ENCODE measurements around the gene VWA8.

VWA8 gene

DNA sequence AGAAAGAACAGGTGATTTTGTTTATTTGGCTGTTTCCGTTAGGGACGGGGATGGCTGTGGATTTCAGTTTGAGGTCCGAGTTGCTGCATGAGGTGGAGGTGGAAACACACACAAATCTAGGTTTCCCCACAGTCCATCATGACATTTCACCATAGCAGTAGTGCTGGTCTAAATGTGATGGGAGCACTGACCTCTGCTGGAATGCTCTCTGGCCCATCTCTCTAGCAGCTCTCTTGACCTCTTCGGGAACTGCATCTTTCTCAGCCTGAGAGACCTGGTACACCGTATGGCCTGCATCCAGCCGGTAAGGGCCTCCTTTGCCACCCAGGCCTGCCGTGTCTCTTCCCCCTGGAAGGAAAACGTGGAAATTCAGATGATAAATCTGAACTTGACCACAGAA, 349.5 kb downstream of the VWA8 start:
- DNase-seq (ENCODE audit: low read depth in 2 of 2), result no peak
- no peak for TF ChIP-seq CTCF (IDR thresholded peaks at IDR 0.05; ENCODE audit: low read depth, low read length)
- no peak overlapping the region for H3K4me3 ChIP-seq (replicated peaks in 1 of 2; ENCODE audit: low read depth in 2 of 2, low read length in 2 of 2)

DNA sequence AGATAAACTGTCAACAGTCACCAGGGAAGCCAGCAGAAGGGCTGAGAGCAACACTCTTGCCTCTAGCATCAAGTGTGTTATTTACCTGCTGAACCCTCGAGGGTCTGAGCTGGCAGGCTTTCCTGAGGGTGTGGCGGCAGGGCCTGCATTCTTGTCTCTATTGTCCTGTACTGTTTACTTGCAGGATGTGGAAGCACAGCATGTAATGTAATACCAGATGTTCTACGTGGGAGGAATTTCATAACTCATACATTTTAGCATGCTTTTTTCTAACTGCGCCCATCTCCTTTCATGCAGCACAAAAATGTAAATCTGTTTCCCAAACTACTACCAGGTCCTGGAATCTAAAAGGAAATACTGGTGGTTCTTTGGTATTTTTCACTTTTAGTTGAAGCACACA, 350.5 kb downstream of the VWA8 start:
- peak; percentile 93 to 99 for DNase-seq (ENCODE audit: low read depth in 2 of 2)
- no peak overlapping the region for H3K4me3 ChIP-seq (replicated peaks in 1 of 2; ENCODE audit: low read depth in 2 of 2, low read length in 2 of 2)
- no peak for TF ChIP-seq CTCF (IDR thresholded peaks at IDR 0.05; ENCODE audit: low read depth, low read length)

- no peak for DNase-seq (ENCODE audit: low read depth in 2 of 2)
- TF ChIP-seq CTCF (IDR thresholded peaks at IDR 0.05; ENCODE audit: low read depth, low read length), result no peak
- H3K4me3 ChIP-seq (replicated peaks in 1 of 2; ENCODE audit: low read depth in 2 of 2, low read length in 2 of 2), result no peak overlapping the region
These were observed 351.1 kb downstream of the VWA8 start for GRCh38 chr13:41609828-41610227.

DNA sequence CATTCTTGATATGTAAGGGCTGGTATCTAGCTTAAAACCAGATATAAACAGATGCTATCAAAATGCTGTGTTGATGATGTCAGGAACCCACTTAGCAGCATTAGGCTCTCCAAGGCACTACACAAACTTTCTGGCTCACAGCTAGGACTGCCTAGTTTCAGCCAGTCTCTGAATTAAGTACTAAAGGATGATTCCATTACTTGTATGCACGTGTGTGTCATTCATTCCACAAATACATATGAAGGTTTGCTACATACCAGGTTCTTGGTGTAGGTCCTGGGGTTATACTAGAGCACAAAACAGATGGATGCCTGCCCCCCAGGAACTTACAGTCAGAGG, 352.1 kb downstream of the VWA8 start:
- no peak overlapping the region for H3K4me3 ChIP-seq (replicated peaks in 1 of 2; ENCODE audit: low read depth in 2 of 2, low read length in 2 of 2)
- TF ChIP-seq CTCF (IDR thresholded peaks at IDR 0.05; ENCODE audit: low read depth, low read length), result no peak
- no peak for DNase-seq (ENCODE audit: low read depth in 2 of 2)

DNA sequence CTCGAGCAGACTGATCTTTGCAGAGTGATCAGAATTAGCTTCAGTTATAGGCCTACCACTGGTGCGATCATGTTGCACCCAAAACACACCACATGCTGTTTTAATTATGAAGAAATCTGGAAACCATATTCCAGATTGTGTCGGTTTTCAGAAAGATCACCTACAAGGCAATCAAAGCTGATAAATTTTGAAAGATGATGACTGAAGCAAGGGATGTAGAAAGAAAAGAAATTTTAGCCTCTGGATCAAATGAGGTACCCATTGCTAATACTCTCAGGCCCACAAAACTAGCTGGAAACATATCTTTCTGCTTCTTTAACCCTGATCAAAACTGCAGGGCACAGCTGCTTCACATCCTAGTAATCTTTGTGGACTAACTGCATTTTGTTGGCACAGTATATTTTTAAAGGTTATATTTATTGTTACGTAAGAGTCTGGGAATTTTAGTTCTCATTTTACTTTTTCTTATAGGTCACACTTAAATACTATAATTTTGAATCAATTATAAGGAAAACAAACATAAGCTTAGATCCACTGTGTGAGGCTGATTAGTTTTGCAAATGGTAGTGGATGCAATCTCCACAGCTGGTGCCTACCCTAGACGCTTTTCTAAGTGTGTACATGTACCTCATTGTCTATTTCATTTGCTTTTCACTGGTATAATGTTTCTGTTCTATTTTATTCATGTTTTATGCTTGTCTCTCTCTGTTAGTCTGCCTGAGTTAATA, 352.6 kb downstream of the VWA8 start:
- no peak for TF ChIP-seq CTCF (IDR thresholded peaks at IDR 0.05; ENCODE audit: low read depth, low read length)
- DNase-seq (ENCODE audit: low read depth in 2 of 2), result no peak
- H3K4me3 ChIP-seq (replicated peaks in 1 of 2; ENCODE audit: low read depth in 2 of 2, low read length in 2 of 2), result no peak overlapping the region

- no peak for TF ChIP-seq CTCF (IDR thresholded peaks at IDR 0.05; ENCODE audit: low read depth, low read length)
- DNase-seq (ENCODE audit: low read depth in 2 of 2), result no peak
These were observed 354.3 kb downstream of the VWA8 start for GRCh38 chr13:41606646-41607045.

More at GRCh38 chr13:41606646-41607045, 354.3 kb downstream of the VWA8 start:
- H3K4me3 ChIP-seq (replicated peaks in 1 of 2; ENCODE audit: low read depth in 2 of 2, low read length in 2 of 2), result no peak overlapping the region
